ENCODE results near the gene GRPEL1. TPM values are rescaled to one million over a fixed set of nuclear protein-coding genes. Genes with fewer than 3 reads are reported as not detected.

GRPEL1 gene
- total RNA-seq, 1 experiment from 2014 or later = 47.3 TPM

DNA sequence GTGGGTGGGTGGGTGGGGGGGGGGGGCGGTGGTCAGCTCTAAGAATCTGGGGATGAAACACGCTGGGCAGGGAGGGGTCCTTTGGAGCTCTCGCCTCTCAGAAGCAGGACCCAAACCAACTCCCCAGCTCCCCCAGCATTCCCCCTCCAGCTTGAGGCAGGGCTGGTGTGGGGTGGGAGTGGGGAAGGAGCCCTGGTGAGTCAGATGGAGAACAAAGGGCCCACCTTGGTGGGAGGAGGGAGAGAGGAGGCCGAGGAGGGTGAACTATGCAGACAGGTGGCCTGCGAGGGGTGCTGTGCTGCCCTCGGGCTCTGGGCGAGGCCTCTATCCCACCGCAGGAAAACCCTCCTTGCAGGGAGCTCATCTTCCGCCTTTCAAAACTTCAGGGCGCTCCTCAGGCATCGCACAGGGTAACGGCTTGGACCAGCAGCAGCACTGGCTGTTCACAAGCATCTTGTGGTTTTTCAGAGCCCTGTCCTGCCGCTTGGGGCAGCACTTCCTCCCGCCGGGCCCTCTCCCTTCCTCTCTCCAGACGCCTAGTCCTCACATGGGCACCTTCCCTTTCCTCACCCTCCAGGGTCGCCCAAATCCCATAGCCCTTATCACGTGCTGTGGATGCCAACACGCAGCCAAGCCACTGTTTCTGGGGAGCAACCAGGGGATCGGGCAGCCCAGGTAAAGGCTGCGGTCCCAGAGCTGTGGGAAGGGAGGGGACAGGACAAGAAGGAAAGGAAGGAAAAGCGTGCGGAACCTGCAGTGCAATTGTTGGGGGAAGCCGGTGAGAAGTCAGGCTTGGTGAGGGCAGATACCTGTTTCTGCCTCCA, 34.0 kb upstream of the GRPEL1 start:
- ChIA-PET POLR2A (interaction anchor here (0.5 to 0.8 kb wide), 3 partner anchors 148 to 836 kb away, joined by 3 to 4 read pairs (median 4); no protein-coding TSS in a partner anchor), CTCF (interaction anchor here (0.8 to 1.8 kb wide), 4 partner anchors 11 to 66 kb away, joined by 3 to 8 read pairs (median 6); no protein-coding TSS in a partner anchor)

DNA sequence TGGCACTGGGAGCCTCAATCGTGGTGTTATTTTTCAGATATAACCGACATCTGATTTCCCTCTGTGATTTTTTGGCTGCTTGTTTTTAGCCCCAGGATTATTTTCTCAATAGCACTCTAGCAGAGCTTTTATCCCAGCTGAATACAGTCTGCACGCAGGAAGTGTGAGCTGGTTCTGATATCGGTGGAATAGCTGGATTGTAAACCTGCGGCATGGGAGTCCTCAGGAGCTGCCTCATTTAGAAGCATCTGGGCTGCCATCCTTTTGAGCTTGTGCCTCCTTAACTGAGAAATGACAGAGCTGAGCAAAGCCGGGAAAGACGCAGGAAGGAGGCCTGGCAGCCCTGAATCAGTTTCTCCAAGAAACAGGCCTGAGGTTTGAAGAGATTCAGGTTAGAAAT, 28.4 kb upstream of the GRPEL1 start:
- Mint-ChIP-seq H3K4me3 (ENCODE audit: unreplicated experiment) (no peak overlapping the region), H3K9me3 (ENCODE audit: unreplicated experiment) (no peaks in the 10 kb centered on the region), H3K4me1 (ENCODE audit: low read depth, unreplicated experiment) (no peaks in the 10 kb centered on the region), H3K27me3 (ENCODE audit: insufficient read depth, unreplicated experiment) (peaks cover 12% of the 10 kb centered on the region), H3K27ac (ENCODE audit: unreplicated experiment) (no peak overlapping the region), H3K36me3 (ENCODE audit: insufficient read depth, unreplicated experiment) (no peaks in the 10 kb centered on the region)
- POLR2A ChIA-PET = no interaction called here
- Histone ChIP-seq H3K4me1 (no peaks in the 10 kb centered on the region), H3K9me3 (no peaks in the 10 kb centered on the region), H3K27me3 (replicated peaks; ENCODE audit: control insufficient read depth, insufficient read depth, low read length) (no peaks in the 10 kb centered on the region), H3K36me3 (ENCODE audit: control insufficient read depth, insufficient read depth, low read length) (no peaks in the 10 kb centered on the region), H3K4me3 (ENCODE audit: low read depth, low read length) (no peak overlapping the region)
- no peak for DNase-seq
- intact Hi-C loops (cut with micrococcal nuclease; ENCODE audit: unreplicated experiment) = no loop called here
- BruUV-seq (replicated peaks) = no TSS peak
- TF ChIP-seq, protein P1, sequence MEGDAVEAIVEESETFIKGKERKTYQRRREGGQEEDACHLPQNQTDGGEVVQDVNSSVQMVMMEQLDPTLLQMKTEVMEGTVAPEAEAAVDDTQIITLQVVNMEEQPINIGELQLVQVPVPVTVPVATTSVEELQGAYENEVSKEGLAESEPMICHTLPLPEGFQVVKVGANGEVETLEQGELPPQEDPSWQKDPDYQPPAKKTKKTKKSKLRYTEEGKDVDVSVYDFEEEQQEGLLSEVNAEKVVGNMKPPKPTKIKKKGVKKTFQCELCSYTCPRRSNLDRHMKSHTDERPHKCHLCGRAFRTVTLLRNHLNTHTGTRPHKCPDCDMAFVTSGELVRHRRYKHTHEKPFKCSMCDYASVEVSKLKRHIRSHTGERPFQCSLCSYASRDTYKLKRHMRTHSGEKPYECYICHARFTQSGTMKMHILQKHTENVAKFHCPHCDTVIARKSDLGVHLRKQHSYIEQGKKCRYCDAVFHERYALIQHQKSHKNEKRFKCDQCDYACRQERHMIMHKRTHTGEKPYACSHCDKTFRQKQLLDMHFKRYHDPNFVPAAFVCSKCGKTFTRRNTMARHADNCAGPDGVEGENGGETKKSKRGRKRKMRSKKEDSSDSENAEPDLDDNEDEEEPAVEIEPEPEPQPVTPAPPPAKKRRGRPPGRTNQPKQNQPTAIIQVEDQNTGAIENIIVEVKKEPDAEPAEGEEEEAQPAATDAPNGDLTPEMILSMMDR (IDR thresholded peaks at IDR 0.05; ENCODE audit: insufficient read depth in 1 of 2, low read depth in 1 of 2, low read length in 1 of 2, severe bottlenecking in 1 of 2, unreplicated experiment in 1 of 2) = no peak
- CTCF ChIA-PET = no interaction called here

More for the DNA sequence above, 34.0 kb upstream of the GRPEL1 start:
- Histone ChIP-seq H3K9me3 (no peaks in the 10 kb centered on the region), H3K4me1 (peaks cover 11% of the 10 kb centered on the region), H3K36me3 (ENCODE audit: control insufficient read depth, insufficient read depth, low read length) (no peaks in the 10 kb centered on the region), H3K27me3 (replicated peaks; ENCODE audit: control insufficient read depth, insufficient read depth, low read length) (no peaks in the 10 kb centered on the region), H3K4me3 (ENCODE audit: low read depth, low read length) (peak overlapping the region; percentile 57)
- intact Hi-C loops (cut with micrococcal nuclease; ENCODE audit: unreplicated experiment) = loop anchor here (1.0 to 5.0 kb wide), 5 partner anchors 25 to 615 kb away; no protein-coding TSS in a partner anchor
- H3K4me3 Mint-ChIP-seq (ENCODE audit: unreplicated experiment) = peak overlapping the region; percentile 83
- H3K27me3 Mint-ChIP-seq (ENCODE audit: insufficient read depth, unreplicated experiment) = peaks cover 1% of the 10 kb centered on the region
- H3K36me3 Mint-ChIP-seq (ENCODE audit: insufficient read depth, unreplicated experiment) = peaks cover 6% of the 10 kb centered on the region
- H3K27ac Mint-ChIP-seq (ENCODE audit: unreplicated experiment) = no peak overlapping the region
- TF ChIP-seq, protein P1 (IDR thresholded peaks at IDR 0.05; ENCODE audit: insufficient read depth in 1 of 2, low read depth in 1 of 2, low read length in 1 of 2, severe bottlenecking in 1 of 2, unreplicated experiment in 1 of 2) = peak; percentile 58 to 71
- H3K4me1 Mint-ChIP-seq (ENCODE audit: low read depth, unreplicated experiment) = peaks cover 5% of the 10 kb centered on the region
- no peaks in the 10 kb centered on the region for H3K9me3 Mint-ChIP-seq (ENCODE audit: unreplicated experiment)
- BruUV-seq (replicated peaks) = no TSS peak
- peak; percentile 75 to 77 for DNase-seq

DNA sequence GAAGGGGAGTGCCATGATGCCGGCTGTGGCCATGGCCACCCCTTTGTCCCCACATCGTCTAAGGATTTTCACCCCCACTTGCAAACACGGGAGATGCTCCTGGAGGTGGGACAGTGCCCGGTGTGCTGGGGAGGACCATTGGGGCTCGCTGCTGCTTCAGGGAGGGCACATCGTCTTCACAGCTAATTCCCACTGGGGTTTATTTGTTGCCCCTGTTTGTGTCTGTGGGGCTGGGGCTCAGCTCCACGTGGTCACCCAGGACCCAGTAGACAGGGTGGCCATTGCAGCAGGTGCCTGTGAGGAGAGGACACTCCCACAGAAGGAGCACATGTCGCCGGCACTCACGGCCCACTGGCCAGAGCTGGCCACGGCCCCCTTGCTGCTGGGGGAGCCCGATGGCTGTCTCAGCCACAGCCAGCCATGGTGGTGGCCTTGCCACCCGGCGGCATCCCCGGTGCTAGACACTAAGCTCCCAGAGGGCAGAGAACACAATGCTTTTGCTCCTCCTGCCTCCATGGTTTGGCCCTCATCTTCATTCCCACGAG, 27.8 kb upstream of the GRPEL1 start:
- Histone ChIP-seq H3K4me3 (ENCODE audit: low read depth, low read length) (no peak overlapping the region), H3K4me1 (no peaks in the 10 kb centered on the region), H3K36me3 (ENCODE audit: control insufficient read depth, insufficient read depth, low read length) (no peaks in the 10 kb centered on the region), H3K9me3 (no peaks in the 10 kb centered on the region), H3K27me3 (replicated peaks; ENCODE audit: control insufficient read depth, insufficient read depth, low read length) (no peaks in the 10 kb centered on the region)
- TF ChIP-seq, protein P1 (IDR thresholded peaks at IDR 0.05; ENCODE audit: insufficient read depth in 1 of 2, low read depth in 1 of 2, low read length in 1 of 2, severe bottlenecking in 1 of 2, unreplicated experiment in 1 of 2) = no peak
- DNase-seq = no peak
- Mint-ChIP-seq H3K36me3 (ENCODE audit: insufficient read depth, unreplicated experiment) (no peaks in the 10 kb centered on the region), H3K27ac (ENCODE audit: unreplicated experiment) (no peak overlapping the region), H3K27me3 (ENCODE audit: insufficient read depth, unreplicated experiment) (peaks cover 12% of the 10 kb centered on the region), H3K4me1 (ENCODE audit: low read depth, unreplicated experiment) (no peaks in the 10 kb centered on the region), H3K9me3 (ENCODE audit: unreplicated experiment) (no peaks in the 10 kb centered on the region), H3K4me3 (ENCODE audit: unreplicated experiment) (no peak overlapping the region)
- ChIA-PET CTCF (no interaction called here), POLR2A (no interaction called here)
- BruUV-seq (replicated peaks) = no TSS peak
- intact Hi-C loops (cut with micrococcal nuclease; ENCODE audit: unreplicated experiment) = no loop called here

Measured in Caco-2 (cell line).